CD4-positive, alpha-beta T cell treated with Interleukin-2 at 100 ng/mL for 4 hours (primary cell): Measurements from ENCODE around the gene DIP2A.
"Not testable (repeated sequence)": the region's sequence is repeated elsewhere in the genome, so short reads cannot be mapped to it uniquely, and the experiment has no call there.

ENCODE experiments used
- DNase-seq: peaks from one replicate; pipeline ENCODE4 v3.0.0-alpha.2; 2020; ENCODE audit warnings: low spot score

DIP2A gene

GRCh38 chr21:46555678-46556077 lies 97.0 kb downstream of the DIP2A start:
- no peak for DNase-seq

- DNase-seq = no peak
Measured at GRCh38 chr21:46556802-46557201, 98.1 kb downstream of the DIP2A start.

- no peak for DNase-seq
Measured at GRCh38 chr21:46557469-46557868, 98.8 kb downstream of the DIP2A start.

GRCh38 chr21:46557919-46558392 lies 99.3 kb downstream of the DIP2A start:
- no peak for DNase-seq

- DNase-seq = peak; percentile 55
Measured at GRCh38 chr21:46559291-46559983, 100.7 kb downstream of the DIP2A start.

GRCh38 chr21:46560568-46561444 lies 102.1 kb downstream of the DIP2A start:
- no peak for DNase-seq

GRCh38 chr21:46561445-46562090 lies 102.9 kb downstream of the DIP2A start:
- no peak for DNase-seq

- DNase-seq = no peak
Measured at GRCh38 chr21:46562472-46562871, 103.8 kb downstream of the DIP2A start.

- no peak for DNase-seq
Measured at GRCh38 chr21:46562964-46563607, 104.4 kb downstream of the DIP2A start.

- DNase-seq = no peak
Measured at GRCh38 chr21:46564391-46564790, 105.7 kb downstream of the DIP2A start.

- no peak for DNase-seq
Measured at GRCh38 chr21:46567348-46567747, 108.7 kb downstream of the DIP2A start.

GRCh38 chr21:46568562-46568961 lies 109.9 kb downstream of the DIP2A start:
- DNase-seq = no peak

GRCh38 chr21:46569081-46569480 lies 110.4 kb downstream of the DIP2A start:
- DNase-seq = no peak

GRCh38 chr21:46570119-46570518 lies 111.4 kb downstream of the DIP2A start:
- DNase-seq = no peak

GRCh38 chr21:46570631-46571030 lies 111.9 kb downstream of the DIP2A start:
- DNase-seq = no peak

GRCh38 chr21:46572850-46573249 lies 114.2 kb downstream of the DIP2A start:
- no peak for DNase-seq

- DNase-seq = not testable (repeated sequence)
Measured at GRCh38 chr21:46577786-46578185, 119.1 kb downstream of the DIP2A start.

GRCh38 chr21:46579394-46579793 lies 120.7 kb downstream of the DIP2A start:
- DNase-seq = not testable (repeated sequence)

- DNase-seq = no peak
Measured at GRCh38 chr21:46581780-46582307, 123.2 kb downstream of the DIP2A start.

GRCh38 chr21:46585191-46585953 lies 126.7 kb downstream of the DIP2A start:
- no peak for DNase-seq

- DNase-seq = no peak
Measured at GRCh38 chr21:46594276-46594675, 135.6 kb downstream of the DIP2A start.
